ENCODE measurements around the gene MEI1. TPM values are rescaled to one million over a fixed set of nuclear protein-coding genes. Genes with fewer than 3 reads are reported as not detected.

Gene MEI1
- total RNA-seq, 1 experiment from 2014 or later, result 0.20 TPM

GRCh38 chr22:41697126-41697775, 2.1 kb upstream of the MEI1 start:
- no peak overlapping the region for H2BK20ac ChIP-seq (ENCODE audit: low read depth, low read length, poor library complexity, severe bottlenecking)
- no peaks in the 10 kb centered on the region for H3K79me2 ChIP-seq (ENCODE audit: insufficient read depth, low read length)
- no peaks in the 10 kb centered on the region for H3K79me1 ChIP-seq (ENCODE audit: insufficient read depth, low read depth, low read length, poor library complexity, severe bottlenecking)
- H4K20me1 ChIP-seq (ENCODE audit: control insufficient read depth, insufficient read depth, insufficient read length), result no peaks in the 10 kb centered on the region
- H3K36me3 Mint-ChIP-seq (ENCODE audit: insufficient read depth in 1 of 3, low read depth in 3 of 3), result 0 out of 7 replicates have a peak, but pooled peaks cover 0 to 1% (median 0%) of the 10 kb centered on the region in 3 experiments
- DNase-seq, result peak; percentile 96
- peak overlapping the region; percentile 28 to 97 (median 82); a peak in 4 of 7 replicates for H3K27ac Mint-ChIP-seq
- H2BK5ac ChIP-seq (ENCODE audit: insufficient read length, low read length), result no peak overlapping the region
- no peak overlapping the region for H2AFZ ChIP-seq (ENCODE audit: low read length)
- H3K9me3 Mint-ChIP-seq, result no peaks in the 10 kb centered on the region
- no peak overlapping the region; the same call in 1 of the 2 replicates for H3K14ac ChIP-seq (ENCODE audit: insufficient read depth, low read length)
- no peak overlapping the region for H3K4me2 ChIP-seq (ENCODE audit: insufficient read depth, insufficient read length, low read length)
- no peak overlapping the region for H4K8ac ChIP-seq (replicated peaks; ENCODE audit: insufficient read length, low read depth, low read length)
- no peak overlapping the region for H3K56ac ChIP-seq (ENCODE audit: insufficient read length, low read depth, low read length)
- no peaks in the 10 kb centered on the region for H3K4me1 ChIP-seq (ENCODE audit: insufficient read depth, low read length)
- H3K4me3 Mint-ChIP-seq, result peak overlapping the region; percentile 42 to 62
- no peak overlapping the region for H4K91ac ChIP-seq (ENCODE audit: insufficient read length, low read depth, low read length)
- H2AK5ac ChIP-seq (ENCODE audit: insufficient read length, low read length), result no peak overlapping the region
- H3K9me3 ChIP-seq (ENCODE audit: control insufficient read depth, low read depth, low read length), result no peaks in the 10 kb centered on the region
- no peaks in the 10 kb centered on the region for H3K27me3 ChIP-seq (ENCODE audit: insufficient read depth, low read length)
- H2BK12ac ChIP-seq (ENCODE audit: insufficient read length, low read depth, low read length), result no peak overlapping the region
- H4K5ac ChIP-seq (ENCODE audit: insufficient read length, low read depth, low read length), result no peak overlapping the region
- no peak overlapping the region for H2BK15ac ChIP-seq (ENCODE audit: low read depth, low read length)
- no peak overlapping the region for H3K18ac ChIP-seq (ENCODE audit: insufficient read length, low read depth, low read length)
- TF ChIP-seq, protein P1, sequence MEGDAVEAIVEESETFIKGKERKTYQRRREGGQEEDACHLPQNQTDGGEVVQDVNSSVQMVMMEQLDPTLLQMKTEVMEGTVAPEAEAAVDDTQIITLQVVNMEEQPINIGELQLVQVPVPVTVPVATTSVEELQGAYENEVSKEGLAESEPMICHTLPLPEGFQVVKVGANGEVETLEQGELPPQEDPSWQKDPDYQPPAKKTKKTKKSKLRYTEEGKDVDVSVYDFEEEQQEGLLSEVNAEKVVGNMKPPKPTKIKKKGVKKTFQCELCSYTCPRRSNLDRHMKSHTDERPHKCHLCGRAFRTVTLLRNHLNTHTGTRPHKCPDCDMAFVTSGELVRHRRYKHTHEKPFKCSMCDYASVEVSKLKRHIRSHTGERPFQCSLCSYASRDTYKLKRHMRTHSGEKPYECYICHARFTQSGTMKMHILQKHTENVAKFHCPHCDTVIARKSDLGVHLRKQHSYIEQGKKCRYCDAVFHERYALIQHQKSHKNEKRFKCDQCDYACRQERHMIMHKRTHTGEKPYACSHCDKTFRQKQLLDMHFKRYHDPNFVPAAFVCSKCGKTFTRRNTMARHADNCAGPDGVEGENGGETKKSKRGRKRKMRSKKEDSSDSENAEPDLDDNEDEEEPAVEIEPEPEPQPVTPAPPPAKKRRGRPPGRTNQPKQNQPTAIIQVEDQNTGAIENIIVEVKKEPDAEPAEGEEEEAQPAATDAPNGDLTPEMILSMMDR (conservative IDR thresholded peaks at IDR 0.05), result peak; percentile 99
- H3K23me2 ChIP-seq (ENCODE audit: insufficient read length, low read depth, low read length, poor library complexity, severe bottlenecking), result no peaks in the 10 kb centered on the region
- no peak overlapping the region for H2BK120ac ChIP-seq (ENCODE audit: low read depth, low read length, poor library complexity, severe bottlenecking)
- WGBS (ENCODE audit: extremely low coverage, insufficient read length, low lambda C conversion rate), result no CpG with 5 or more reads among the region's 12 CpGs
- H3K27ac ChIP-seq (ENCODE audit: insufficient read length, low read depth, low read length), result no peak overlapping the region
- H3T11ph ChIP-seq (ENCODE audit: low read length), result no peak overlapping the region
- H3K9ac ChIP-seq (ENCODE audit: extremely low read depth, insufficient read length, low read length), result no peak overlapping the region
- H3K27me3 Mint-ChIP-seq (ENCODE audit: low read depth), result peaks cover 2% of the 10 kb centered on the region
- no peak overlapping the region for H3K4ac ChIP-seq (ENCODE audit: low read depth, low read length)
- H3K23ac ChIP-seq (ENCODE audit: insufficient read length, low read depth, low read length), result no peak overlapping the region
- peaks cover 11 to 12% of the 10 kb centered on the region in 2 experiments for H3K4me1 Mint-ChIP-seq

Data from H9 (cell line).